GM12892 (cell line): ENCODE data around the gene UBN2.
"Not testable (repeated sequence)": the region's sequence is repeated elsewhere in the genome, so short reads cannot be mapped to it uniquely, and the experiment has no call there.

Experiments
- DNase-seq: peaks from one replicate; pipeline ENCODE4 v3.0.0; 2011; ENCODE audit not compliant: insufficient read length
- FAIRE-seq: peaks from 2 replicates; lab custom pipeline; 2011; peaks lifted over from hg19 to GRCh38; lab: Jason Lieb, UNC
- POLR2A ChIP-seq: IDR thresholded peaks from 2 replicates; pipeline ENCODE4 v1.6.1; 2011; ENCODE audit warnings: low read depth, low read length, control low read depth
- POLR2AphosphoS5 ChIP-seq: IDR thresholded peaks from 2 replicates; pipeline ENCODE4 v1.6.1; 2011; ENCODE audit warnings: low read depth, low read length, control low read depth
- TAF1 ChIP-seq: IDR thresholded peaks from 2 replicates; pipeline ENCODE4 v1.6.1; 2011; ENCODE audit warnings: low read depth, mild to moderate bottlenecking, control low read depth, low read length, borderline replicate concordance

The UBN2 gene

GRCh38 chr7:139212133-139212532 is 18.9 kb upstream of the UBN2 start:
- FAIRE-seq (no peak), DNase-seq (no peak)

GRCh38 chr7:139213489-139213888 is 17.5 kb upstream of the UBN2 start:
- not testable (repeated sequence) for DNase-seq, FAIRE-seq

More at GRCh38 chr7:139212133-139212532, 18.9 kb upstream of the UBN2 start:
- no peak for TF ChIP-seq TAF1
- no peak for TF ChIP-seq POLR2AphosphoS5
- TF ChIP-seq POLR2A = no peak

GRCh38 chr7:139218173-139218572 is 12.9 kb upstream of the UBN2 start:
- DNase-seq = no peak
- no peak for TF ChIP-seq POLR2AphosphoS5
- no peak for TF ChIP-seq POLR2A
- TF ChIP-seq TAF1 = no peak
- FAIRE-seq = no peak

DNA sequence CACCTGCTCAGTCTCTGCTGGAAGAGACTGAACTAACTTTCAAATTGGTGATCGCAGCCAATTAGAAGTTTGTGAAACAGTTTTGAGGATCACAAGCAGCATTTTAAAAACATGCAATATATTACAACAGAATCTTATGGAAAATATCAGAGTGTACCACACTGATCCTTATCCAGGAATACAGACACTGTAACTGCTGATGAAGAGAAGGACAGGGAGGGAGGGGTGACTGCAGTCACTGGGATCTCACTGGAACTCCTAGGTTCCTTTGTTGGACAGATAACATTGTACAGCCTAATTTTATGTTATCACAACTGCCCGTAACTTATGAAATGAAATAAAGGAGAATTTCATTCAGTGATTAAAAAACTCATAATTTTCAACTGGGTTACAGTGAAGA is 6.8 kb upstream of the UBN2 start:
- TF ChIP-seq POLR2AphosphoS5 (no peak), POLR2A (no peak), TAF1 (no peak)
- no peak for FAIRE-seq
- no peak for DNase-seq

DNA sequence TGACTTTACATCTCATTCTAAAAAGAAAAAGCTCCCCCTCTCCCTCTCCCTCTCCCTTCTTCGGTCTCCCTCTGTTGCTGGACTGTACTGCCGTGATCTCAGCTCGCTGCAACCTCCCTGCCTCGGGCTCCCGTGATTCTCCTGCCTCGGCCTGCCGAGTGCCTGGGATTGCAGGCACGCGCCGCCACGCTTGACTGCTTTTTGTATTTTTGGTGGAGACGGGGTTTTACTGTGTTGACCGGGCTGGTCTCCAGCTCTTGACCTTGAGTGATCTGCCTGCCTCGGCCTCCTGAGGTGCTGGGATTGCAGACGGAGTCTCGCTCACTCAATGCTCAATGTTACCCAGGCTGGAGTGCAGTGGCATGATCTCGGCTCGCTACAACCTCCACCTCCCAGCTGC is 6.2 kb upstream of the UBN2 start:
- not testable (repeated sequence) for FAIRE-seq

GRCh38 chr7:139225286-139226157 is 5.5 kb upstream of the UBN2 start:
- not testable (repeated sequence) for FAIRE-seq, DNase-seq

More for the DNA sequence above, 6.2 kb upstream of the UBN2 start:
- DNase-seq = not testable (repeated sequence)

DNA sequence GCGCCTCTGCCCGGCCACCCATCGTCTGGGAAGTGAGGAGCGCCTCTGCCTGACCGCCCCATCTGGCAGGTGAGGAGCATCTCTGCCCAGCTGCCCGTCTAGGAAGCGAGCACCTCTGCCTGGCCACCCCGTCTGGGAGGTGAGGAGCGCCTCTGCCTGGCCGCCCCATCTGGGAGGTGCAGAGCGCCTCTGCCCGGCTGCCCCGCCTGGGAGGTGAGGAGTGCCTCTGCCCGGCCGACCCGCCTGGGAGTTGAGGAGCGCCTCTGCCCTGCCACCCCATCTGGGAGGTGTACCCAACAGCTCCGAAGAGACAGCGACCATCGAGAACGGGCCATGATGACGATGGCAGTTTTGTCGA is 4.9 kb upstream of the UBN2 start:
- not testable (repeated sequence) for FAIRE-seq, DNase-seq

DNA sequence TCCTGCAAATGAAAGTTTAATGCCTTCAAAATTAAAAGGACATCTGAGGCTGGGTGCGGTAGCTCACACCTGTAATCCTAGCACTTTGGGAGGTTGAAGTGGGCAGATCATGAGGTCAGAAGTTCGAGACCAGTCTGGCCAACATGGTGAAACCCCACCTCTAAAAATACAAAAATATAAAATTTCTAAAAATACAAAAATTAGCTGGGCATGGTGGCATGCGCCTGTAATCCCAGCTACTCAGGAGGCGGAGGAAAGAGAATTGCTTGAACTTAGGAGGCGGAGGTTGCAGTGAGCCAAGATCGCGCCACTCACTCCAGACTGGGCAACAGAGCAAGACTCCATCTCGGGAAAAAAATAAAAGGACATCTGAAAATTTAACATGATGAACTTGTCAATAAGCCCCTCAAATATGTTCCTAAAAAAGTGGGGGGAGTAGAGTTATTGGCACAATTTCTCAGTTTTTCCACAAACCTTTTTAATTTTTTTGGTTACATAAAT is 4.0 kb upstream of the UBN2 start:
- not testable (repeated sequence) for FAIRE-seq, DNase-seq

DNA sequence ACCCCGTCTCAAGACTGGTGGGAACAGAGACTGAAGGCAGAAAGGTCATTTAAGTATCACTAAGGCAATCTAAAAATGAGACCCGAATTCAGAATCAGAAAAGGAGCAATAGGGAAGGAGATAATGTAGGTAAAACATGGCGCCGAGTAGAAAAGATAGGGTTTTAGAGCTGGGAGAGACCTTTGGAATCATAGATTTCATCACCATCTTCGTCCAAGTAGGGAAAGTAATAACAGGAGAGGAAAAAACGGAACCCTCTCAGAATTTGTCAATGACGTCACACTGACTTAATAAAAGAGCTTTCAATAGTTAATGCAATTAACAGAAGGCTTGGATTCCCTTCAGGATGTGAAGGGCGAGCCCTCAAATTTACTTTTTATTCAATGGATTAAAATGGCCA is 1.0 kb upstream of the UBN2 start:
- TF ChIP-seq TAF1 = no peak
- no peak for TF ChIP-seq POLR2A
- DNase-seq = no peak
- FAIRE-seq = no peak

- TF ChIP-seq TAF1 (no peak), POLR2AphosphoS5 (no peak), POLR2A (no peak)
- DNase-seq (no peak), FAIRE-seq (no peak)
Observed at GRCh38 chr7:139230484-139230773, 608 bp upstream of the UBN2 start.

- TF ChIP-seq POLR2AphosphoS5 (no peak), POLR2A (no peak), TAF1 (no peak)
- FAIRE-seq (no peak), DNase-seq (peak; percentile 43)
Observed at GRCh38 chr7:139231513-139232376, 708 bp downstream of the UBN2 start.

DNA sequence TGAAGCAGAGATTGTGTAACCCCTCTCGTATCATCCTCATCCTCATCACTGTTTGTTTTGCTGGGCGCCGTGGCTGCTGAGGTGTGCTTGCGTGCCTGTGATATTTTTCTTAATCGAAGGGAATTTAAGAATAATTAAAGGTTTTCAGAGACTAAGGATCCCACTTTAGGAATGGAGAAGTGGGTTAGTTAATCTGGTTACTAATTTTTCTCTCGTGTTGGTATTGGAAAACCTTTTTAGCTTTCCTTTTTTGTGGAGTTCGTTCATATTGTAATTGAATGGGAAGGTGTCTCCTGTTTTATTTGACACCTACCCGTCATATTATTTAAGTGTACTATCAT is 1.3 kb downstream of the UBN2 start:
- TF ChIP-seq TAF1 (no peak), POLR2A (no peak), POLR2AphosphoS5 (no peak)
- DNase-seq (no peak), FAIRE-seq (peak; percentile 21)

- FAIRE-seq = peak; percentile 67
- TF ChIP-seq POLR2A (no peak), POLR2AphosphoS5 (no peak), TAF1 (no peak)
- DNase-seq = no peak
Observed at GRCh38 chr7:139232904-139233303, 1.9 kb downstream of the UBN2 start.
